ENCODE data around the gene KDM3A.

DNA sequence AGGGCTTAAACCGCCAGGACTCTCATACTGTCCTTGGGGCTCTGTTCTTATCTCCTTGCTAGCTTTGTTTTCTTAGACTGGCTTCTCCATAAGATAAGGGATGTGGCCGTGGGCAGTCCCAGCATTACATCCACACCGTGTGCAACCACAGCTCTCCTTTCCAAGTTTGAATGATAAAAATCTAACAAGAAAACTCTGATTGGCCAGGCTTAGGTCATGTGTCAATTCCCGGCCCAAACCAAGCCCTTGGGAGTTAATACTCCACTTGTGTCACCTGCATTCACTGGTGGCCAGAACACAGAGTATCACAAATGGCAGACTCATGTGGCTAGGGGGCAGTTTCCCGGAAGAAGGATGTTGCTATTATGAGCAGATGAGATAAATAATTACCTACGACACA lies 43.2 kb upstream of the KDM3A start:
- TF ChIP-seq ESRRG (CRISPR knock-in tag; IDR thresholded peaks at IDR 0.05), result no peak
- no peak for TF ChIP-seq ZNF565 (CRISPR knock-in tag; conservative IDR thresholded peaks at IDR 0.05; ENCODE audit: low read depth)
- TF ChIP-seq PATZ1 (CRISPR knock-in tag; IDR thresholded peaks at IDR 0.05; ENCODE audit: borderline replicate concordance), result no peak
- no peak for TF ChIP-seq ZFP30 (CRISPR knock-in tag; IDR thresholded peaks at IDR 0.05)
- TF ChIP-seq ZFP3 (CRISPR knock-in tag; IDR thresholded peaks at IDR 0.05), result no peak
- TF ChIP-seq CREB5 (CRISPR knock-in tag; IDR thresholded peaks at IDR 0.05; ENCODE audit: low read depth), result no peak
- no peak for TF ChIP-seq RARB (CRISPR knock-in tag; IDR thresholded peaks at IDR 0.05)
- TF ChIP-seq TOX (CRISPR knock-in tag; IDR thresholded peaks at IDR 0.05; ENCODE audit: borderline replicate concordance), result no peak
